GM12874 (cell line): ENCODE data around the gene LORICRIN.

ENCODE experiments used
- CTCF ChIP-seq: IDR thresholded peaks from 2 replicates; pipeline ENCODE4 v1.5.1; 2011; ENCODE audit warnings: low read depth, mild to moderate bottlenecking, control low read depth, low read length, moderate library complexity; ENCODE audit not compliant: insufficient read depth

LORICRIN gene

GRCh38 chr1:153261281-153262069, 2.0 kb downstream of the LORICRIN start:
- TF ChIP-seq CTCF, result no peak

DNA sequence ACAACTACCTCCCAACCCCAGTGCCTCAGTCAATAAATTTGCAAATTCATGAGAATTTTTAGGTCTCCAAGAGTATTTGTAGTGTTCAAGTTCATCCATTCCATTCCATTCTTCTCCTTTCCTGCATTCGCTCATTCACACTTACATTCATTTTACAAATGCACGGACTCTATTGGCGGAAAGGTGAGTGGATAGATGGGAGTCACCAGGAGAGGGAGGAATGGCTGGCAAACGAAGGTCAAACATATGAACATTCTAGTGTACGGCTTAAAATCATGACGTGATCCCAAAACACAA, 2.5 kb downstream of the LORICRIN start:
- no peak for TF ChIP-seq CTCF

GRCh38 chr1:153262462-153263157, 3.1 kb downstream of the LORICRIN start:
- no peak for TF ChIP-seq CTCF

GRCh38 chr1:153265457-153265856, 6.0 kb downstream of the LORICRIN start:
- no peak for TF ChIP-seq CTCF

DNA sequence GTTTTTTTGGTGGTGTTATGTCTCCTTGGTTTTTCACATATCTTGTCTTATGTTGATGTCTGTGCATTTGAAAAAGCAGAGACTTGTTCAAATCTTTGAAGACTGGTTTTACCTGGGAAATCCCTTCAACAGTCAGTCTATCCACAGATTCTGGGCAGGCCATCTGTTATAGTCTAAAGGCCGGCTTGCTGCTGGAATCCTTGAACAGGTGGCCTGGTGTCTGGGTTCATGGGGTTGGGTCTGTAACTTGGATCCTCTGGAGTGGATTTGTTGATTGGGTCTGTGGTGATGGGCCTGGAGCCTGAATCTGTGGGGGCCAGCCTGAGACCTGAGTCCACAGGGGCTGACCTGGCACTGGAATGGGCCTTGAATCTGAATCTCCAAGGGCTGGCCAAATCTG, 12.2 kb downstream of the LORICRIN start:
- no peak for TF ChIP-seq CTCF

- TF ChIP-seq CTCF, result no peak
Observed at GRCh38 chr1:153272186-153272585, 12.7 kb downstream of the LORICRIN start.

GRCh38 chr1:153277852-153278251, 18.4 kb downstream of the LORICRIN start:
- peak; percentile 94 for TF ChIP-seq CTCF
